Vagina (tissue), 2 donors: Measurements from ENCODE around the gene BBOX1.

ENCODE experiments used
- CTCF ChIP-seq, 3 experiments: fragments of 450-650 bp in 2 of 3; fragments of 200-600 bp in 1 of 3; sonication (generic) in 1 of 3; IDR thresholded peaks; one replicate each; pipeline ENCODE4 v1.5.1; 2017 to 2019; ENCODE audit warnings: antibody characterized with exemption in 3 of 3, mild to moderate bottlenecking in 2 of 3, moderate library complexity in 2 of 3
- POLR2AphosphoS5 ChIP-seq, 2 donors: sonication (generic); formaldehyde crosslinking; IDR thresholded peaks; one replicate each; pipeline ENCODE4 v1.9.0; 2017; ENCODE audit warnings: antibody characterized with exemption in 2 of 2, mild to moderate bottlenecking in 2 of 2, low read depth in 1 of 2; ENCODE audit not compliant: insufficient read depth in 1 of 2

- TF ChIP-seq CTCF (IDR thresholded peaks at IDR 0.05) (no peak), POLR2AphosphoS5 (IDR thresholded peaks at IDR 0.05; ENCODE audit: insufficient read depth in 1 of 2, low read depth in 1 of 2) (no peak)
Observed at GRCh38 chr11:27138716-27139115, 98.1 kb downstream of the BBOX1 start.
